Lower lobe of right lung (tissue), 2 donors: ENCODE data around the gene SHC1. TPM values are rescaled to one million over a fixed set of nuclear protein-coding genes. Genes with fewer than 3 reads are reported as not detected.

ENCODE experiments used
- ATAC-seq, 2 donors: fragments of 200-7000 bp; cut with Tn5 transposase; one replicate each; pipeline ENCODE4 v1.9.1; 2020 to 2022; ENCODE audit warnings: mild to moderate bottlenecking in 2 of 2, moderate library complexity in 2 of 2
- DNase-seq: peaks from one replicate; pipeline ENCODE4 v3.0.0-alpha.2; 2020
- H3K27ac ChIP-seq: fragments of 200-600 bp; one replicate; pipeline ENCODE4 v1.8.0; 2022
- H3K27me3 ChIP-seq: fragments of 200-600 bp; one replicate; pipeline ENCODE4 v1.8.0; 2022; ENCODE audit warnings: low read depth
- H3K36me3 ChIP-seq: fragments of 200-600 bp; one replicate; pipeline ENCODE4 v1.8.0; 2022; ENCODE audit warnings: mild to moderate bottlenecking
- H3K4me1 ChIP-seq: fragments of 200-600 bp; one replicate; pipeline ENCODE4 v1.8.0; 2022
- H3K4me3 ChIP-seq: fragments of 200-600 bp; one replicate; pipeline ENCODE4 v1.8.0; 2022; ENCODE audit warnings: mild to moderate bottlenecking
- H3K9me3 ChIP-seq: fragments of 200-600 bp; one replicate; pipeline ENCODE4 v1.8.0; 2022
- intact Hi-C: fragments of 100-400 bp; cut with DNase I; formaldehyde crosslinking; loops from one replicate; pipeline ENCODE4 v1.11.0; 2022
- long read RNA-seq: library from polyadenylated mRNA; unstranded; transcript quantifications from one replicate; pipeline ENCODE4 v2.0.0, GENCODE V29; 2021
- total RNA-seq: library from RNA; stranded (reverse); fragmentation: NEBNext Ultra II Directional; extraction: Animal tissue kit (Norgen Biotek cat#: 25700); gene quantifications from one replicate; pipeline ENCODE4 v1.2.1, GENCODE V29; 2021
- TF ChIP-seq, protein P1 (sequence below): fragments of 200-600 bp; IDR thresholded peaks from one replicate; pipeline ENCODE4 v1.8.0; 2022; ENCODE audit warnings: antibody characterized with exemption, mild to moderate bottlenecking
- donor health status: DM: no; HTN: yes; CAD: no; lungs with severe emphysema.

Gene SHC1
- total RNA-seq: 94.8 TPM
- long read RNA-seq, transcript SHC1-204 (13 exons, 3,059 nt): minor isoform, 18 of 157 reads
- long read RNA-seq, transcript SHC1-202 (12 exons, 3,472 nt): minor isoform, 15 of 157 reads
- long read RNA-seq, transcript SHC1-210 (12 exons, 3,481 nt): minor isoform, 28 of 157 reads
- long read RNA-seq, transcript SHC1-205 (13 exons, 3,062 nt): major isoform, 30 of 157 reads
- long read RNA-seq, partial matches to known transcripts: 40 of 157 reads
- long read RNA-seq, other reads (novel, unspliced or antisense): 26 of 157 reads

DNA sequence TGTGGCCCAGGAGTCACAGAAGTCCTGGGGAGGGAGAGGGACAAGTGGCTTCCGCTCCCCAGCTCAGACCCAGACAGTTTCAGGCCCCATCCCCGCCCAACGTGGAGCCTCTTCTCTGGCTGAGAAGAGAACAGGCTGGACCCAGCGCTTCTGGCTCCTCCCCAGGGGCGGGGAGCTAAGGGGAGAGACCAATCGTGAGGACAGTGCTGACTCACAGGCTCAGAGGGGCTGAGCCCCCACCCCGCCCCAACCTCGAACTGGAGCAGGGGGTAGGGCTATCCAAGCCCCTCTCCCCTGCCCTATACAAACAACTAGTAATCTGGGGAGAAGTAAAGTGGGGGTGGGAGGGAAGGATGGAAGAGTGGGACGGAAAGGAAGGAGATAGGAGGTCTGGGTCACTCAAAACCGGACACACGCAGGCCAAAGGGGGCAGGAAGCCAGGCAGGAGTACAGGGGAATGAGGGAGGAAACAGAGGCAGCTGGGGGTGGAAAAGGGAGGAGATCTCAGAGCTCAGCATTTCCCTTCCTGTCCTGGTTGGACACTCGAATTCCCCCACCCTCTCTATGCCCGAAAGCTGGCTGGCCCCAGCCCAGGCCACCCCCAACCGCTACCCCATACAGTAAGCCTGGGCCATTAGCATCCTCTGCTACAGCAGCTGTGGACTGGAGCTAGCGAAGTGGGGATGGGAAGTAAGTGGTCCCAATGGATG, at the start of gene SHC1:
SHC1 (minus strand) TSS at position 117 of the 710 bp plus-strand sequence. CDS start 221 bp downstream, outside the sequence.
- peaks cover 34% of the 10 kb centered on the region for H3K36me3 ChIP-seq
- TF ChIP-seq, protein P1, sequence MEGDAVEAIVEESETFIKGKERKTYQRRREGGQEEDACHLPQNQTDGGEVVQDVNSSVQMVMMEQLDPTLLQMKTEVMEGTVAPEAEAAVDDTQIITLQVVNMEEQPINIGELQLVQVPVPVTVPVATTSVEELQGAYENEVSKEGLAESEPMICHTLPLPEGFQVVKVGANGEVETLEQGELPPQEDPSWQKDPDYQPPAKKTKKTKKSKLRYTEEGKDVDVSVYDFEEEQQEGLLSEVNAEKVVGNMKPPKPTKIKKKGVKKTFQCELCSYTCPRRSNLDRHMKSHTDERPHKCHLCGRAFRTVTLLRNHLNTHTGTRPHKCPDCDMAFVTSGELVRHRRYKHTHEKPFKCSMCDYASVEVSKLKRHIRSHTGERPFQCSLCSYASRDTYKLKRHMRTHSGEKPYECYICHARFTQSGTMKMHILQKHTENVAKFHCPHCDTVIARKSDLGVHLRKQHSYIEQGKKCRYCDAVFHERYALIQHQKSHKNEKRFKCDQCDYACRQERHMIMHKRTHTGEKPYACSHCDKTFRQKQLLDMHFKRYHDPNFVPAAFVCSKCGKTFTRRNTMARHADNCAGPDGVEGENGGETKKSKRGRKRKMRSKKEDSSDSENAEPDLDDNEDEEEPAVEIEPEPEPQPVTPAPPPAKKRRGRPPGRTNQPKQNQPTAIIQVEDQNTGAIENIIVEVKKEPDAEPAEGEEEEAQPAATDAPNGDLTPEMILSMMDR: no peak
- intact Hi-C loops: no loop called here
- H3K4me3 ChIP-seq: peak within 1 kb of the TSS; percentile 83
- peak within 1 kb of the TSS; percentile 98 for H3K27ac ChIP-seq
- peaks cover 64% of the 10 kb centered on the region for H3K4me1 ChIP-seq
- H3K27me3 ChIP-seq: no peaks in the 10 kb centered on the region
- DNase-seq (peak; percentile 86), ATAC-seq (peak; percentile 35 to 50)
- H3K9me3 ChIP-seq: no peaks in the 10 kb centered on the region

- TF ChIP-seq, protein P1: no peak
- Histone ChIP-seq H3K27ac (no peak overlapping the region), H3K36me3 (peaks cover 22% of the 10 kb centered on the region), H3K9me3 (no peaks in the 10 kb centered on the region), H3K27me3 (no peaks in the 10 kb centered on the region), H3K4me1 (peaks cover 42% of the 10 kb centered on the region), H3K4me3 (no peak overlapping the region)
- ATAC-seq (no peak), DNase-seq (no peak)
- intact Hi-C loops: no loop called here
Measured at GRCh38 chr1:155019377-155020245, 49.1 kb upstream of the SHC1 start.

DNA sequence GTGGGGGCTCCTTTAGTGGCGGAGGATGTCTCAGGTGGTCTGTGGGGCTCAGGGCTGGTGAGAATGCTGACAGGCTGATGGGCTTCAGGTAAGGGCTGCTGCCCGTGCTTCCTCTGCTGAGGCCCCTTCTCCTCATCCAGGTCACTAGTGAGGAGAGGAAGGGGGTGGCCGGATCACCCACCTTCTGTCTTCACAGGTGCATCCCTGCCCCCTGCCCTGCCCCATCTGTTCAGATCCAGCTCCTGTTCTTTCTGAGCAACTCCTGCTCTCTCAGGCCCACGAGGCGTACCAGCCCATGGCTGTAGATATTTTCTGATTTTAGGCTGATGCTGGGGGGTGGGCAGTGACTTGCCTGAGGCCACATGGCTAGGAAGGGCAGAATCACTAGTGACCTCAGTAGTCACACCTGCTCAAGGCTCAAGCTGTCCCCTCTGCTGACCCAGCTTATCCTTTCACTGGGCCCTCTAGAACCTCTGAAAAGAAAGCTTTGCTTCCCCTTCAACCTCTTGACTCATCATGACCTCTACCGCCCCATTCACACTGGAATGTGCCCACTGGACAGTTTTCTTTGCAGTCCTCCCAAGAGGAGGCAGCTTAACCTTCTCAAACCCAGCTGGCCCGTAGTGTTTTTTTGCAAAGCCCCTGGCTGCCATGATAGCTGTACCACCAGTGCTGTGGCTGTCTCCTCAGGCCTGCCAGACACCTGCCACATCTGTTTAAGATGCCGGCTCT, 48.2 kb upstream of the SHC1 start:
- ATAC-seq (no peak), DNase-seq (no peak)
- H3K36me3 ChIP-seq: peaks cover 29% of the 10 kb centered on the region
- intact Hi-C loops: no loop called here
- no peaks in the 10 kb centered on the region for H3K9me3 ChIP-seq
- H3K4me3 ChIP-seq: no peak overlapping the region
- H3K4me1 ChIP-seq: peaks cover 49% of the 10 kb centered on the region
- TF ChIP-seq, protein P1: no peak
- H3K27ac ChIP-seq: no peak overlapping the region
- no peaks in the 10 kb centered on the region for H3K27me3 ChIP-seq

DNA sequence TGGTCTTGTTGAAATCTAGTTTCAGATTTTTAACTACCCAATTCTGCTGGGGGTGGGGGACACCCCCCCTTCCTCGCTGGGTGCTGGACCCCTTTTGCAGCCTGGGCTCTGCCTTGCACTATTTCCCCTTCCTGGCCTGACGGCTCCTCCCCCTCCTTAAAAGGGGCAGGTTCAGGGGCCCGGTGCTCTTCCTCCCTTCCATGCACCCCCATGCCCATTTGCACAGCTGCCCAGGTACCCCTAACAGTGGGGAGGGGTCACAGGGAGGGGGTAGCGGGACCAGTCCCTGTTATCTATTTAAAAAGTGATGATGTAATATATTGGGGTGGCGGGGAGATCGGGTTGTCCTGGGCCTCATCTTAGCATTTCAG, 47.4 kb upstream of the SHC1 start:
- Histone ChIP-seq H3K4me1 (peaks cover 56% of the 10 kb centered on the region), H3K27me3 (no peaks in the 10 kb centered on the region), H3K36me3 (peaks cover 34% of the 10 kb centered on the region), H3K27ac (peak overlapping the region; percentile 85), H3K9me3 (no peaks in the 10 kb centered on the region), H3K4me3 (peak overlapping the region; percentile 52)
- peak; percentile 0 for ATAC-seq
- TF ChIP-seq, protein P1: no peak
- intact Hi-C loops: no loop called here
- DNase-seq: no peak
